RWPE1 (cell line): ENCODE results near the gene TSC22D1.
A peak's percentile ranks its signal among the peaks of the same experiment; 100 is the strongest.

Experiments used
- CTCF ChIA-PET: fragments of 350-600 bp; sonication (Branson Sonifier 250); formaldehyde crosslinking; extraction: SDS; loops from one replicate; lab custom pipeline; 2021; lab: Yijun Ruan, JAX
- POLR2A ChIA-PET: fragments of 400-600 bp; formaldehyde crosslinking; extraction: SDS; loops from one replicate; lab custom pipeline; 2020; ENCODE audit warnings: antibody characterized with exemption; ENCODE audit not compliant: low non-redundant PET; lab: Yijun Ruan, JAX
- DNase-seq: peaks from one replicate; pipeline ENCODE4 v3.0.0; 2012; ENCODE audit warnings: low spot score
- H3K27ac ChIP-seq: fragments of 450-650 bp; 2 replicates; pipeline ENCODE4 v1.5.1; 2017
- TF ChIP-seq, protein P1 (sequence below): fragments of 450-650 bp; conservative IDR thresholded peaks from 2 replicates; pipeline ENCODE4 v1.5.1; 2017; ENCODE audit warnings: low read depth, mild to moderate bottlenecking

Gene TSC22D1

GRCh38 chr13:44542361-44542760, 33.8 kb downstream of the TSC22D1 start:
- POLR2A ChIA-PET: no interaction called here
- H3K27ac ChIP-seq: no peak overlapping the region
- DNase-seq: no peak
- TF ChIP-seq, protein P1, sequence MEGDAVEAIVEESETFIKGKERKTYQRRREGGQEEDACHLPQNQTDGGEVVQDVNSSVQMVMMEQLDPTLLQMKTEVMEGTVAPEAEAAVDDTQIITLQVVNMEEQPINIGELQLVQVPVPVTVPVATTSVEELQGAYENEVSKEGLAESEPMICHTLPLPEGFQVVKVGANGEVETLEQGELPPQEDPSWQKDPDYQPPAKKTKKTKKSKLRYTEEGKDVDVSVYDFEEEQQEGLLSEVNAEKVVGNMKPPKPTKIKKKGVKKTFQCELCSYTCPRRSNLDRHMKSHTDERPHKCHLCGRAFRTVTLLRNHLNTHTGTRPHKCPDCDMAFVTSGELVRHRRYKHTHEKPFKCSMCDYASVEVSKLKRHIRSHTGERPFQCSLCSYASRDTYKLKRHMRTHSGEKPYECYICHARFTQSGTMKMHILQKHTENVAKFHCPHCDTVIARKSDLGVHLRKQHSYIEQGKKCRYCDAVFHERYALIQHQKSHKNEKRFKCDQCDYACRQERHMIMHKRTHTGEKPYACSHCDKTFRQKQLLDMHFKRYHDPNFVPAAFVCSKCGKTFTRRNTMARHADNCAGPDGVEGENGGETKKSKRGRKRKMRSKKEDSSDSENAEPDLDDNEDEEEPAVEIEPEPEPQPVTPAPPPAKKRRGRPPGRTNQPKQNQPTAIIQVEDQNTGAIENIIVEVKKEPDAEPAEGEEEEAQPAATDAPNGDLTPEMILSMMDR: no peak
- CTCF ChIA-PET: no interaction called here

- CTCF ChIA-PET: interaction anchor here (0.6 kb wide), 1 partner anchor 126 kb away, joined by 3 read pairs; no protein-coding TSS in a partner anchor
Observed at GRCh38 chr13:44541601-44542000, 34.5 kb downstream of the TSC22D1 start.

GRCh38 chr13:44540761-44541434, 35.2 kb downstream of the TSC22D1 start:
- ChIA-PET CTCF (interaction anchor here (0.5 to 1.0 kb wide), 4 partner anchors 20 to 381 kb away, joined by 3 read pairs; no protein-coding TSS in a partner anchor), POLR2A (no interaction called here)
- TF ChIP-seq, protein P1: no peak
- no peak overlapping the region for H3K27ac ChIP-seq
- no peak for DNase-seq

More at GRCh38 chr13:44541601-44542000, 34.5 kb downstream of the TSC22D1 start:
- no peak for DNase-seq
- no peak overlapping the region for H3K27ac ChIP-seq
- TF ChIP-seq, protein P1: no peak
- POLR2A ChIA-PET: no interaction called here

DNA sequence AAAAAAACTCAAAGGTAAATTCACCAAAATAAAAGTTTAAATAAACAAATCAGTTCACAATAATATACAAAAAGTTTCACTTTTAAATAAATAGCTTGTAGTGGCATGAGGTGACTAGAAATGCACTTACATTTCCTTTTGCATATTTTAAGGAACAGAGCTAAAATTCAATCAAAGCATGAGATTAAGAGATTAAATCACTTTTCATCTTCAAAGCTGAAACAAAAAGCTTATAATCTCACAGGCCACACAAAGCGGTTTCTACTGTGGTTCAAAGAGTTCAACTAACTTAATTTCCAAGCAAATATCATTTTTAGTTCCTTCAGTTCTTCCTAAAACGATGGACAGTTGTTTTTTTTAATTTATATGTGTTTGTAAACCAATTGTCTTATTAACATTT, 38.9 kb downstream of the TSC22D1 start:
- no peak for DNase-seq
- CTCF ChIA-PET: no interaction called here
- POLR2A ChIA-PET: no interaction called here

GRCh38 chr13:44523146-44524015, 52.7 kb downstream of the TSC22D1 start:
- ChIA-PET CTCF (interaction anchor here (0.5 kb wide), 1 partner anchor 285 kb away, joined by 3 read pairs; no protein-coding TSS in a partner anchor), POLR2A (no interaction called here)
- no peak overlapping the region for H3K27ac ChIP-seq
- TF ChIP-seq, protein P1: no peak
- peak; percentile 65 for DNase-seq

More for the DNA sequence above, 38.9 kb downstream of the TSC22D1 start:
- no peak overlapping the region for H3K27ac ChIP-seq
- TF ChIP-seq, protein P1: no peak

GRCh38 chr13:44519642-44520041, 56.5 kb downstream of the TSC22D1 start:
- DNase-seq: no peak
- POLR2A ChIA-PET: no interaction called here
- no peak overlapping the region for H3K27ac ChIP-seq
- TF ChIP-seq, protein P1: no peak
- CTCF ChIA-PET: no interaction called here
